Measurements from ENCODE around the gene CLTRN.
"Not testable (repeated sequence)": the region's sequence is repeated elsewhere in the genome, so short reads cannot be mapped to it uniquely, and the experiment has no call there.

The CLTRN gene, protein sequence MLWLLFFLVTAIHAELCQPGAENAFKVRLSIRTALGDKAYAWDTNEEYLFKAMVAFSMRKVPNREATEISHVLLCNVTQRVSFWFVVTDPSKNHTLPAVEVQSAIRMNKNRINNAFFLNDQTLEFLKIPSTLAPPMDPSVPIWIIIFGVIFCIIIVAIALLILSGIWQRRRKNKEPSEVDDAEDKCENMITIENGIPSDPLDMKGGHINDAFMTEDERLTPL

GRCh38 chrX:15664487-15665444 is at the start of gene CLTRN:
Gene CLTRN, minus strand, starts transcription at chrX:15664805. Its CDS starts 30 bp downstream, at chrX:15664775.
- in situ Hi-C loops (cut with MboI; ENCODE audit: low sequenced_read_pairs), result no loop called here

DNA sequence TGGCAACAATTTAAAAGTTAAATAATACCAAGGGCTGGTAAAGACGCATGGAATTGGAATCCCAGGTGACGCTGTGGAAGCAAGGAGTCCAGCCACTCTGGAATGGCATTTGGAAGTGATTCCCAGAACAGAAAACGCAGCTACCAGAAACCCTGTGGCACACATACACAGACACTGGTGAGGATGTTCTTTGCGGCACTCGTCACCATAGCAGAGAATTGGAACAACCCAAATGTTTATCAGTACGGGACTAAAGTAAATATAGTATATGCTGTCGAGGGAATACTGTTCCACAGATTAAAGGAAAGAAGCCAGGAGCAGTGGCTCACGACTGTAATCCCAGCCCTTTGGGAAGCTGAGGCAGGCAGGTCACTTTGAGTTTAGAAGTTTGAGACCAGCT is 39.7 kb upstream of the CLTRN start:
- in situ Hi-C loops (cut with MboI; ENCODE audit: low sequenced_read_pairs), result not testable (repeated sequence)

- in situ Hi-C loops (cut with MboI; ENCODE audit: low sequenced_read_pairs), result not testable (repeated sequence)
These were observed 39.2 kb upstream of the CLTRN start for GRCh38 chrX:15703809-15704208.

DNA sequence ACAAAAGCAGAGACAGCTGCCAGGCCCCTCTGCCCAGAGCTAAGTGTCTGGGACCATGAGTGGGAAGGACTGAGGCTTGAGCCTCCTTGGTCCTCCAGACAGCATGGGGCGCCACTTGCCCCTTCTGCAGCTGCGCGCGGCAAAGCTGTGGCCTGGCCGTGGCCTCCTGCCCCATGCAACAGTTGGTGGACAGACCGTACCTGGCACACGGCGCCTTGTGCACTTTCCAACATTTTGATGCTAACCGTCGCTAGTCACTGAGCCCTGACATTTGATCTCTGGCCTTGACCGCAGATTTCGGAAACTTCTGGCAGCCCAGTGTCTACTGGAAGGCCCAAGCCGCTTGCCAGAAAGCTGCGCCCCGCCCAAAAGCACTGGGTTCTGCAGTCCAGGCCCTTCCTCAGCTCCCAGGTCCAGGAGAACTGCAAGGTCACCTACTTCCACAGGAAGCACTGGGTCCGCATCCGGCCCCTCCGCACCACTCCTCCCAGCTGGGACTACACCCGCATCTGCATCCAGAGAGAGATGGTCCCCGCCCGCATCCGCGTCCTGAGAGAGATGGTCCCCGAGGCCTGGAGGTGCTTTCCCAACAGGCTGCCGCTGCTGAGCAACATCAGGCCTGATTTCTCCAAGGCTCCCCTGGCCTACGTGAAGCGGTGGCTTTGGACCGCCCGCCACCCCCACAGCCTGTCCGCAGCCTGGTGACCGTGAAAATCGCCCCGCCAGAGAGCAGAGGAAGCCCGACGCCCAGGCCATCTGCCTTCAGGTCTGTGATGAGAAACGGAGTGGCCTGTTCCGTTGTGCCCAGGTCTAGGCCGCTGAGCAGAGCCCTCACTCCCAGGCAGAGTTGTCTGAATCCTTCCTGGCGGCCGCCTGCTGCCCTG is 38.1 kb upstream of the CLTRN start:
- in situ Hi-C loops (cut with MboI; ENCODE audit: low sequenced_read_pairs), result no loop called here

DNA sequence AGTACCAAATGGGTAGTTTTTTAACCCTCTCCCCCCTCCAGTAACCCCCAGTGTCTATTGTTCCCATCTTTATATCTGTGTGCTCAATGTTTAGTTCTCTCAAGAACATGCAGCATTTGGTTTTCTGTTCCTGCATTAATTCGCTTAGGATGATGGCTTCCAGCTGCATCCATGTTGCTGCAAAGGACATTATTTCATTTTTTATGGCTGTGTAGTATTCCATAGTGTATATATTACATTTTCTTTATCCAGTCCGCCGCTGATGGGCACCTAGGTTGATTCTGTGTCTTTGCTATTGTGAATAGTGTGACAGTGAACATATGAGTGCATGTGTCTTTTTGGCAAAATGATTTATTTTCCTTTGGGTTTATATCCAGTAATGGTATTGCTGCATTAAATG is 31.9 kb upstream of the CLTRN start:
- in situ Hi-C loops (cut with MboI; ENCODE audit: low sequenced_read_pairs), result no loop called here

DNA sequence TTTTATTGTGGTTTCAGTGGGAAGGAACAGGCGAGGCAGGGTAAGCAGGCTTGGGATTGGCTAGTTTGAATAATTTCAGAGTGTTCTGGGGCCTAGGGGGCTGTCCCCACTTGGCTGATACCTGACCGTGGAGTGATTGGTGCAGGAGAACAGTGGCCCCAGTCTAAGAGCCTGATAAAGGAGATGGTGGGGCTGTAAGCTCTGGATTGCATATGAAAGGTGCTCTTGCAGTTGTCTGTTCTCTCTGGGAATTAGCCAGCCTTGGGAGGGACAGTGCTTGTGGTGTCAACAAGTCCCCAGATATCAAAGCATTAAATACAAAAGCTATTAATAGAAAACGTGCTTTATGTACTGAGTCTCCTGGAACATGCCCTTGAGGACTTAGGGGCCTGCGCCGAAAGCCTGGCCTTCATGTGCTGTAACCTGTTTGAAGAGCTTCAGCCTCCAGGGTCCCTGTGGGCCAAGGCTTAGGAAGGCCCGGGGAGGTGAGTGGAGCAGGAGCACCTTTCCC is 30.4 kb upstream of the CLTRN start:
- in situ Hi-C loops (cut with MboI; ENCODE audit: low sequenced_read_pairs), result no loop called here

- in situ Hi-C loops (cut with MboI; ENCODE audit: low sequenced_read_pairs), result no loop called here
These were observed 22.4 kb upstream of the CLTRN start for GRCh38 chrX:15686818-15687685.

- in situ Hi-C loops (cut with MboI; ENCODE audit: low sequenced_read_pairs), result no loop called here
These were observed 18.6 kb upstream of the CLTRN start for GRCh38 chrX:15683193-15683592.

GRCh38 chrX:15681433-15681832 is 16.8 kb upstream of the CLTRN start:
- in situ Hi-C loops (cut with MboI; ENCODE audit: low sequenced_read_pairs), result no loop called here

GRCh38 chrX:15680401-15680800 is 15.8 kb upstream of the CLTRN start:
- in situ Hi-C loops (cut with MboI; ENCODE audit: low sequenced_read_pairs), result no loop called here

DNA sequence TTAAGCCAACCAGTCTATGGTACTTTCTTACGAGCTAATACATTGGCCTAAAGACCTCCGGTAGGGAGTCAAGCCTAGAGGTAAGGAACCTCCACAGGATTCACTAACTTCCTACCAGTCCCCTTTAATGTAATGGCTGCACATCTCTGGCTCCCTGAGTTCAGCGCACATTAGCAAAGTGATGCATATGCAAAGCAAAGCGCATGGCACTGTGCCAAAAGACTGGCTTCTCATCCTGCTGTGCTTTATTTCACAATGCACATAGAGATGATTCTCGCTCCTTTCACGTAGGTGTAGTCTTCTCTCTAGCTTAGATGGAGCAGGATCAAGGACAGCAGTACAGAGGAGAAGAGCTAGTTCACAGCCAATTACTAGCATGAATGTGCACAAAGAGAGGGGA is 14.6 kb upstream of the CLTRN start:
- in situ Hi-C loops (cut with MboI; ENCODE audit: low sequenced_read_pairs), result no loop called here

DNA sequence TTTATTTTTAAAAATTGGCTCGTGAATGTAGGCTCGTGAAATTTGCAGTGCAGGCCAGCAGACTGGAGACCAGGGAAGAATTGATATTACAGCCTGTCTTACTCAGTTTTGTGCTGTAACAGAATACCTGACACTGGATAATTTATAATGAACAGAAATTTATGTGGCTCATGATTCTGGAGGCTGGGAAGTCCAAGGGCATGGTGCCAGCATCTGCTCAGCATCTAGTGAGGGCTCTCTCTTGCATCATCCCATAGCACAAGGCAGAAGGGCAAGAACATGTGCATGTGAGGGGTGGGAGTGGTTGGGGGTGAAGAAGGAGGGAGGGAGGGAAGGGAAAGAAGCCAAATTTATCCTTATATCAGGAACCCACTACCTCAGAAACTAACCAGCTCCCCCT is 13.7 kb upstream of the CLTRN start:
- in situ Hi-C loops (cut with MboI; ENCODE audit: low sequenced_read_pairs), result no loop called here

DNA sequence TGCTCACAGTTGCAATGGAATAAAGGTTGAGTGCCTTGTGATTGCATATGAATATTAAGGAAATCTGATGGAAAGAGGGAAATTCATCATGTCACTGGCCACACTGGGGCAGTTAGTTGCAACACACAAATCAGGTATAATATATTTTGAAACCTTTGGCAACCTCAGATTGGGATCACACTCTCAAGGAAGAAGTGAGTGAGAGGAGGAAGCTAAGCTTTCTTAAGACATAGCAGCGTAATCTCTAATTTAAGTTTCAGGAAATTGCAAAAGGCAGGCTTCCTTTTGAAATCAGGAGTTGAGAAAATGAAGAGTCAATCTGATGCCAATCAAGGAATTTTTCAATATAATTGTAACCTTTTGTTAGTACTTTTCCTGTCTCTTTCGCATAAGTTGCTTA is 12.3 kb upstream of the CLTRN start:
- in situ Hi-C loops (cut with MboI; ENCODE audit: low sequenced_read_pairs), result no loop called here

DNA sequence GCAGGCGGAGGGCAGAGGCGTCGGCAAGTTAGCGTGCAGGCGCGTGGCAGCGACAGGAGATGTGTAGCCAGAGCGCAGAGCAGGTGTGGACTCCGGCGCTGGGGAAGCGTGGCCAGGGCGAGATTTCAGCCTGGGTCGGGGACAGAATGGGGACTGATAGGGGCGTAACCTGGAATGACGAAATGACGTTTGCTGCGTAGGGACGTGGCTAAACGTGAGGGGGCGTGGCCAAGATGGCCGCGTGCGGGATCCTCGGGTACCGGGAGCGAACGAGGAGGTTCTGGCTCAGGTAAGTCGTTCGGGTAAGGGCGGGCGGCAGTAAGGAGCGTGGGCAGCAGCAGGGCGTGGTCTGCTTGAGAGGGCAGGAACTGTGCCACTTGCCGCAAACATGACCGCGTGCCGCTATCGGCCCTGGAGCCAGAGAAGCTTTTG is 10.9 kb upstream of the CLTRN start:
- in situ Hi-C loops (cut with MboI; ENCODE audit: low sequenced_read_pairs), result no loop called here

DNA sequence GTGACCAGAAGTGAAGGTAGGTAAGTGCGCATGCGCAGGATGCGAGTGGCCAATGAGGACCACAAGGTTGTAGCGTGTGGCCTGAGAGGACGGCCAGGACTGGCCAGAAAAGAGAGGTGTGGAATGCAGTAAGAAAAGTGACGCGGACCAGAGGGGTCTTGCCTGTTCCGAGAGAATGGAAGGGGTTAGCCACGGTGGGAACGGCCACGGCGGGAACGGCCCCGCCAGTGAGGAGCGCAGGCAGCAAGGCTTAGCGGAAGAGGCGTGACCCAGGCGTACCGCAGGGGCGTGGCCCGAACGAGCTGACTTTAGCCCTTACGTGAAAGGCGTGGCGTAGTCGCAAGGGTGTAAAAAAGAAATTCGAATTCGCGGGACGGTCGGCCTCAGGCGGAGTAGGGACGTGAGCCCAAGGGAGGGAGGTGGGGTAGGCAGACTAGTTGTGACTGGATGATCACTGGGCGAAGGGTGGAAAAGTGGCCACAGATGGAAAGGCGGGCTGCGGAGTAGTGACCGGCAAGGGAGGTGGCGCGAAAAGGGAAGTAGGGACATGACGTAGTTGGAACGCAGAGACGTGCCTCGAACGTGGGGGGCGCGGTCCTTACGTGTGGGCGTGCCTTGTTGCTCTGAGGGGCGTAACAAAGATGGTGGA is 10.4 kb upstream of the CLTRN start:
- in situ Hi-C loops (cut with MboI; ENCODE audit: low sequenced_read_pairs), result no loop called here

DNA sequence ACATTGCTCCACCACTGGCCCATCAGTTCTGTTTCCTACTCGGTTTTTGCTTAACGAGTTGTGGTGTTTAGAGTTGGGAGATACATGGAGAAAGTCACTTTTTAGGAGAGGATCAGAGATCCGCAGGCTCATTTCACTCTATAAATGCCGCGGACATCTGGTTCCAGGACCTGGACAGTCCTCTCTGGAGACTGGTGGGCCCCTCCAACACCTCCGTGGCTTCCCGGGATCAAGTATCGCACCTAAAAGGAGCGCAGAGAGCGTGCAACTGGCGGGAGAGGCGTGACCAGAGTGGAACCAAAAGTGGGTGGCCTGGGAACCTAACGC is 9.9 kb upstream of the CLTRN start:
- in situ Hi-C loops (cut with MboI; ENCODE audit: low sequenced_read_pairs), result no loop called here

DNA sequence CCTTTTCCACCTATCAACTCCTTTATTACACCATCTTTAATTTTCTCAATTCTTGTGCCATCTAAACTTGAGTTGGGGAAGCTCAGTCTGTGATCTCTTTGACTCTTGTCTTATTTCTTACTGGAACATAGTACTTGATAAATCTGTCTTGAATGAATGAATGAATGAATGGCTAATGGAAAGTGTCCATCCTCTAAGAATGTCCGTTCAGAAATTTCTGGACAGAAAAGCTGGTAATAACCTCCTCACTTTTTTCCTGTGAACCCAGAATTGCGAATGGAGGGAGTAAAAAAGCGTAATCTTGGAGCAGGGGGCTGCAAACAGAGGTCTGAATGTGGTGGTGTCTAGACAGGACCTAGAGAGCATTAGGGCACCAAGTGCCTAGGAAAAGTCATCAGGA is 9.4 kb upstream of the CLTRN start:
- in situ Hi-C loops (cut with MboI; ENCODE audit: low sequenced_read_pairs), result no loop called here

GRCh38 chrX:15672881-15673280 is 8.3 kb upstream of the CLTRN start:
- in situ Hi-C loops (cut with MboI; ENCODE audit: low sequenced_read_pairs), result no loop called here

GRCh38 chrX:15663439-15663838 is 1.2 kb downstream of the CLTRN start:
- in situ Hi-C loops (cut with MboI; ENCODE audit: low sequenced_read_pairs), result no loop called here

DNA sequence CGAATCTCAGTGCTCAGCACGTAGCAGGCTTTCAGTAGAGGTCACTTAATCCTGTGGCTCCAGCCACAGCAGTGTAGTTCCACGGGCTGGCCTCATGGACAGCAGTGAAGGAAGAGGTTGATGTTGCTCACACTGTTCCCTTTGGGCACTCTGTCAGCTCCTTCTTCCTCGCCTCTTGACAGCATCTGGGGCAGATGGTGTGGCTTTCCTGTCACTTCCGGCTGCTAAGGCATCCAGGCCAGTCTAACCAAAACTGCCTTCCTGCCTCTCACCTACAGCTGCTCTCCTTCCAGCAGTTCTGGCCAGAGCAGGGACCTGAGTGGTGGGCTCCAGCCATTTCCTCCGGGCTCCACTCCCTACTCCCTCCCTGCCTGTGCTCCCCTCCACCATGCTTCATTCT is 9.8 kb downstream of the CLTRN start:
- in situ Hi-C loops (cut with MboI; ENCODE audit: low sequenced_read_pairs), result not testable (repeated sequence)
